LNCAP (cell line): ENCODE results near the gene ANTKMT.
A peak's percentile ranks its signal among the peaks of the same experiment; 100 is the strongest.

Experiments
- CTCF ChIP-seq: fragments of 450-650 bp; IDR thresholded peaks from 2 replicates; pipeline ENCODE4 v1.5.1; 2017; ENCODE audit warnings: mild to moderate bottlenecking

Gene ANTKMT

GRCh38 chr16:678858-679813, 41.8 kb upstream of the ANTKMT start:
- TF ChIP-seq CTCF: no peak

GRCh38 chr16:679814-680624, 40.9 kb upstream of the ANTKMT start, which contains the start of gene STUB1:
TSS of gene STUB1 (plus strand) at chr16:680410. CDS start at chr16:680526, 116 bp downstream.
- no peak for TF ChIP-seq CTCF

DNA sequence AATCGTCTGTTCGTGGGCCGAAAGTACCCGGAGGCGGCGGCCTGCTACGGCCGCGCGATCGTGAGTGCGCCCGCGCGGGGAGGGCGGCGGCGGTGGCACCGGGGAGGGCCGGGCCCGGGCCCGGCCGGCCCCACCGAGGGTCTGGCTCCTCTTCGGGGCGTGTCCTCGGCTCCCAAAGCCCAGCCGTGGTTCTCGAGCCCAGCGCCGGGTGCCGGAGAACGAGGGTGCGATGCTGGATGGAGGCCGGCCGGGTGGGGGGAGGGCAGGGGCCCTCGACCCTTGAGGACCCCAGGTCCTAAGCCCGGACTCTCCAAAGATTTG, 40.4 kb upstream of the ANTKMT start:
- no peak for TF ChIP-seq CTCF

DNA sequence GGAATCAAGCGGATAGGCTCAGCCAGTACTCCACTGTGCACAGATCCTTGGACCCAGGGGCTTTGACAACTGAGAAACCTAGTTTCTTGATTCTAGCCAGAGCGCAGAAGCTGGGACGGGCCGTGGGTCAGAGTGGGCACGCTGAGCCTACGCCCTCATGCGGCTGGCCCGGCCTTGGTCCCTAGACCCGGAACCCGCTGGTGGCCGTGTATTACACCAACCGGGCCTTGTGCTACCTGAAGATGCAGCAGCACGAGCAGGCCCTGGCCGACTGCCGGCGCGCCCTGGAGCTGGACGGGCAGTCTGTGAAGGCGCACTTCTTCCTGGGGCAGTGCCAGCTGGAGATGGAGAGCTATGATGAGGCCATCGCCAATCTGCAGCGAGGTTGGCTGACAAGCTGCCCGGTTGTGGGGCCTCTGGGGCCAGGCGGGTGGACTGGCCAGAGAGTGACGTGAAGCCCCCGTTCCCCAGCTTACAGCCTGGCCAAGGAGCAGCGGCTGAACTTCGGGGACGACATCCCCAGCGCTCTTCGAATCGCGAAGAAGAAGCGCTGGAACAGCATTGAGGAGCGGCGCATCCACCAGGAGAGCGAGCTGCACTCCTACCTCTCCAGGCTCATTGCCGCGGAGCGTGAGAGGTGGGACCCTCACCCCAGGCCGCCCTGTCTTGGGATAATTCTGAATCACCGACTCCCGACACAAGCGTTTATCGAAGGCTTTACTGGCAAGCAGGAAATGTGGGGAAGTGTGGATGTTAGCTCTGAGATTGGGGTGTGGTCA, 39.8 kb upstream of the ANTKMT start:
- peak; percentile 30; the same call in 1 of the 2 replicates for TF ChIP-seq CTCF

- no peak for TF ChIP-seq CTCF
These were observed 39.1 kb upstream of the ANTKMT start for GRCh38 chr16:681746-682427.

GRCh38 chr16:682493-683395, 38.2 kb upstream of the ANTKMT start:
- no peak for TF ChIP-seq CTCF
